Measurements from ENCODE around the gene PRRC2A. TPM values are rescaled to one million over a fixed set of nuclear protein-coding genes. Genes with fewer than 3 reads are reported as not detected.

PRRC2A gene
- total RNA-seq, 1 experiment from 2014 or later, result 383 TPM

DNA sequence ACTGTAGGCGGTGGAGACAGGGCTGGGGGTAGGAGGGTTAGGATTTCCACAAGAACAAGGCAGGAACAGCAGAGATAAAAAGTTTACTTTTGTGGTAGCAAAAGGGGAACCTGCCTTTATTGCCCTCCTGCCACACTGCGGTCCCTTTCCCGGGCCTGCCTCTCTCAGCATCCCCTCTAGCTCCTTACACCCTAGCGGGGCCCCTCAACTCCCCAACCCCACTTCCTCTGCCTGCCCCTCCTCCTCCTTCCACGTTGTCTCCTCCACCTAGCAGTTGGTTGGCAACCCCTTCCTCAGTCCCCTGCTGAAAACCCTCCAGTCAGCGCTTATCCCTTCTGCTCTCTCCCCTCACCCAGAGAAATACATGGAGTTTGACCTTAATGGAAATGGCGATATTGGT, 4.8 kb upstream of the PRRC2A start:
- H2AK5ac ChIP-seq (ENCODE audit: insufficient read length, low read length), result no peak overlapping the region
- TF ChIP-seq CTCF (conservative IDR thresholded peaks at IDR 0.05), result no peak
- no CpG with 5 or more reads among the region's 7 CpGs for WGBS (ENCODE audit: extremely low coverage, insufficient read length, low lambda C conversion rate)
- H2BK15ac ChIP-seq (ENCODE audit: low read depth, low read length), result no peak overlapping the region
- Mint-ChIP-seq H3K4me3 (peak overlapping the region in 1 of 2 experiments; percentile 29; a peak in 1 of 5 replicates), H3K9me3 (no peaks in the 10 kb centered on the region), H3K36me3 (ENCODE audit: insufficient read depth in 1 of 3, low read depth in 3 of 3) (no peaks in the 10 kb centered on the region; a peak in 1 of 7 replicates), H3K27me3 (ENCODE audit: low read depth) (no peaks in the 10 kb centered on the region), H3K4me1 (peaks cover 19 to 26% of the 10 kb centered on the region in 2 experiments), H3K27ac (peak overlapping the region in 2 of 3 experiments; percentile 34 to 94; a peak in 4 of 7 replicates)
- H4K8ac ChIP-seq (replicated peaks; ENCODE audit: insufficient read length, low read depth, low read length), result no peak overlapping the region
- H3T11ph ChIP-seq (ENCODE audit: low read length), result no peak overlapping the region
- no peaks in the 10 kb centered on the region for H3K79me2 ChIP-seq (ENCODE audit: insufficient read depth, low read length)
- no peak overlapping the region for H2BK20ac ChIP-seq (ENCODE audit: low read depth, low read length, poor library complexity, severe bottlenecking)
- H2BK12ac ChIP-seq (ENCODE audit: insufficient read length, low read depth, low read length), result no peak overlapping the region
- no peak overlapping the region for H2AFZ ChIP-seq (ENCODE audit: low read length)
- H3K79me1 ChIP-seq (ENCODE audit: insufficient read depth, low read depth, low read length, poor library complexity, severe bottlenecking), result no peaks in the 10 kb centered on the region
- H4K20me1 ChIP-seq (ENCODE audit: control insufficient read depth, insufficient read depth, insufficient read length), result no peaks in the 10 kb centered on the region
- H2BK120ac ChIP-seq (ENCODE audit: low read depth, low read length, poor library complexity, severe bottlenecking), result no peak overlapping the region
- peak overlapping the region; percentile 72 for H3K18ac ChIP-seq (ENCODE audit: insufficient read length, low read depth, low read length)
- no peaks in the 10 kb centered on the region for H3K9me3 ChIP-seq (ENCODE audit: control insufficient read depth, low read depth, low read length)
- H3K56ac ChIP-seq (ENCODE audit: insufficient read length, low read depth, low read length), result no peak overlapping the region
- H3K23me2 ChIP-seq (ENCODE audit: insufficient read length, low read depth, low read length, poor library complexity, severe bottlenecking), result no peaks in the 10 kb centered on the region
- H2BK5ac ChIP-seq (ENCODE audit: insufficient read length, low read length), result no peak overlapping the region
- no peak overlapping the region for H3K4me2 ChIP-seq (ENCODE audit: insufficient read depth, insufficient read length, low read length)
- no peak overlapping the region for H3K23ac ChIP-seq (ENCODE audit: insufficient read length, low read depth, low read length)
- DNase-seq, result no peak
- no peak overlapping the region for H3K4ac ChIP-seq (ENCODE audit: low read depth, low read length)
- no peak overlapping the region for H3K9ac ChIP-seq (ENCODE audit: extremely low read depth, insufficient read length, low read length)
- no peak overlapping the region for H4K5ac ChIP-seq (ENCODE audit: insufficient read length, low read depth, low read length)
- H3K27ac ChIP-seq (ENCODE audit: insufficient read length, low read depth, low read length), result no peak overlapping the region
- H4K91ac ChIP-seq (ENCODE audit: insufficient read length, low read depth, low read length), result no peak overlapping the region
- no peak overlapping the region for H3K14ac ChIP-seq (ENCODE audit: insufficient read depth, low read length)
- H3K27me3 ChIP-seq (ENCODE audit: insufficient read depth, low read length), result no peaks in the 10 kb centered on the region
- H3K4me1 ChIP-seq (ENCODE audit: insufficient read depth, low read length), result peaks cover 14% of the 10 kb centered on the region; the same call in 1 of the 2 replicates

Measured in H9 (cell line).